ENCODE results near the gene PCLAF. TPM values are rescaled to one million over a fixed set of nuclear protein-coding genes. Genes with fewer than 3 reads are reported as not detected.

Gene PCLAF
- total and polyA plus RNA-seq, 2 of the 8 experiments (the other 6 are each of a cell fraction or from before 2014, with no cell fraction given) = 76.2 to 124 TPM

DNA sequence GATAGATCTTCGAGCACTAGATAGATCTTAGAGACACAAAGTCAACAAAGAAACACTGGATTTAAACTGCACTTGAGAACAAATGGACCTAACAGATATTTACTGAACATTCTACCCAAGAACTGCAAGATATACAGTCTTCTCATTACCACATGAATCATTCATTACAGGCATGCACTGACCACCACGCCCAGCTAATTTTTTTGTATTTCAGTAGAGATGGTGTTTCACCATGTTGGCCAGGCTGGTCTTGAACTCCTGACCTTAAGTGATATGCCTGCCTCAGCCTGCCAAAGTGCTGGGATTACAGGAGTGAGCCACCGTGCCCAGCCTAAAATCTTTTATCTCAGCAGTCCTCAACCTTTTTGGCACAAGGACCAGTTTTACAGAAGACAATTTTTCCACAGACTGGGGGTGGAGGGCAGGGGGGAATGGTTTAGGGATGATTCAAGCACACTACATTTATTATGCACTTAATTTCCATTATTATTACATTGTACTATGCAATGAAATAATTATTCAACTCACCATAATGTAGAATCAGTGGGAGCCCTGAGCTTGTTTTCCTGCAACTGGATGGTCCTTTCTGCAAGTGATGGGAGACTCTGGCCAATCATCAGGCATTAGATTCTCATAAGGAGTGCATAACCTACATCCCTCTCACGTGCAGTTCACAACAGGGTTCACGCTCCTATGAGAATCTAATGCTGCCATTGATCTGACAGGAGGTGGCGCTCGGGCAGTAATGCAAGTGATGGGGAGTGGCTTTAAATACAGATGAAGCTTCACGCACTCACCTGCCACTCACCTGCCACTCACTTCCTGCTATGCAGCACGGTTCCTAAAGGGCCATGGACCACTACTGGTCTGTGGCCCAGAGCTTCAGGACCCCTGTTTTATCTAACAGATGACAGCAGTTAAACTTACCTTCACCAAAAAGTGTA, 47.0 kb downstream of the PCLAF start (continued):
- TF ChIP-seq, protein P1, sequence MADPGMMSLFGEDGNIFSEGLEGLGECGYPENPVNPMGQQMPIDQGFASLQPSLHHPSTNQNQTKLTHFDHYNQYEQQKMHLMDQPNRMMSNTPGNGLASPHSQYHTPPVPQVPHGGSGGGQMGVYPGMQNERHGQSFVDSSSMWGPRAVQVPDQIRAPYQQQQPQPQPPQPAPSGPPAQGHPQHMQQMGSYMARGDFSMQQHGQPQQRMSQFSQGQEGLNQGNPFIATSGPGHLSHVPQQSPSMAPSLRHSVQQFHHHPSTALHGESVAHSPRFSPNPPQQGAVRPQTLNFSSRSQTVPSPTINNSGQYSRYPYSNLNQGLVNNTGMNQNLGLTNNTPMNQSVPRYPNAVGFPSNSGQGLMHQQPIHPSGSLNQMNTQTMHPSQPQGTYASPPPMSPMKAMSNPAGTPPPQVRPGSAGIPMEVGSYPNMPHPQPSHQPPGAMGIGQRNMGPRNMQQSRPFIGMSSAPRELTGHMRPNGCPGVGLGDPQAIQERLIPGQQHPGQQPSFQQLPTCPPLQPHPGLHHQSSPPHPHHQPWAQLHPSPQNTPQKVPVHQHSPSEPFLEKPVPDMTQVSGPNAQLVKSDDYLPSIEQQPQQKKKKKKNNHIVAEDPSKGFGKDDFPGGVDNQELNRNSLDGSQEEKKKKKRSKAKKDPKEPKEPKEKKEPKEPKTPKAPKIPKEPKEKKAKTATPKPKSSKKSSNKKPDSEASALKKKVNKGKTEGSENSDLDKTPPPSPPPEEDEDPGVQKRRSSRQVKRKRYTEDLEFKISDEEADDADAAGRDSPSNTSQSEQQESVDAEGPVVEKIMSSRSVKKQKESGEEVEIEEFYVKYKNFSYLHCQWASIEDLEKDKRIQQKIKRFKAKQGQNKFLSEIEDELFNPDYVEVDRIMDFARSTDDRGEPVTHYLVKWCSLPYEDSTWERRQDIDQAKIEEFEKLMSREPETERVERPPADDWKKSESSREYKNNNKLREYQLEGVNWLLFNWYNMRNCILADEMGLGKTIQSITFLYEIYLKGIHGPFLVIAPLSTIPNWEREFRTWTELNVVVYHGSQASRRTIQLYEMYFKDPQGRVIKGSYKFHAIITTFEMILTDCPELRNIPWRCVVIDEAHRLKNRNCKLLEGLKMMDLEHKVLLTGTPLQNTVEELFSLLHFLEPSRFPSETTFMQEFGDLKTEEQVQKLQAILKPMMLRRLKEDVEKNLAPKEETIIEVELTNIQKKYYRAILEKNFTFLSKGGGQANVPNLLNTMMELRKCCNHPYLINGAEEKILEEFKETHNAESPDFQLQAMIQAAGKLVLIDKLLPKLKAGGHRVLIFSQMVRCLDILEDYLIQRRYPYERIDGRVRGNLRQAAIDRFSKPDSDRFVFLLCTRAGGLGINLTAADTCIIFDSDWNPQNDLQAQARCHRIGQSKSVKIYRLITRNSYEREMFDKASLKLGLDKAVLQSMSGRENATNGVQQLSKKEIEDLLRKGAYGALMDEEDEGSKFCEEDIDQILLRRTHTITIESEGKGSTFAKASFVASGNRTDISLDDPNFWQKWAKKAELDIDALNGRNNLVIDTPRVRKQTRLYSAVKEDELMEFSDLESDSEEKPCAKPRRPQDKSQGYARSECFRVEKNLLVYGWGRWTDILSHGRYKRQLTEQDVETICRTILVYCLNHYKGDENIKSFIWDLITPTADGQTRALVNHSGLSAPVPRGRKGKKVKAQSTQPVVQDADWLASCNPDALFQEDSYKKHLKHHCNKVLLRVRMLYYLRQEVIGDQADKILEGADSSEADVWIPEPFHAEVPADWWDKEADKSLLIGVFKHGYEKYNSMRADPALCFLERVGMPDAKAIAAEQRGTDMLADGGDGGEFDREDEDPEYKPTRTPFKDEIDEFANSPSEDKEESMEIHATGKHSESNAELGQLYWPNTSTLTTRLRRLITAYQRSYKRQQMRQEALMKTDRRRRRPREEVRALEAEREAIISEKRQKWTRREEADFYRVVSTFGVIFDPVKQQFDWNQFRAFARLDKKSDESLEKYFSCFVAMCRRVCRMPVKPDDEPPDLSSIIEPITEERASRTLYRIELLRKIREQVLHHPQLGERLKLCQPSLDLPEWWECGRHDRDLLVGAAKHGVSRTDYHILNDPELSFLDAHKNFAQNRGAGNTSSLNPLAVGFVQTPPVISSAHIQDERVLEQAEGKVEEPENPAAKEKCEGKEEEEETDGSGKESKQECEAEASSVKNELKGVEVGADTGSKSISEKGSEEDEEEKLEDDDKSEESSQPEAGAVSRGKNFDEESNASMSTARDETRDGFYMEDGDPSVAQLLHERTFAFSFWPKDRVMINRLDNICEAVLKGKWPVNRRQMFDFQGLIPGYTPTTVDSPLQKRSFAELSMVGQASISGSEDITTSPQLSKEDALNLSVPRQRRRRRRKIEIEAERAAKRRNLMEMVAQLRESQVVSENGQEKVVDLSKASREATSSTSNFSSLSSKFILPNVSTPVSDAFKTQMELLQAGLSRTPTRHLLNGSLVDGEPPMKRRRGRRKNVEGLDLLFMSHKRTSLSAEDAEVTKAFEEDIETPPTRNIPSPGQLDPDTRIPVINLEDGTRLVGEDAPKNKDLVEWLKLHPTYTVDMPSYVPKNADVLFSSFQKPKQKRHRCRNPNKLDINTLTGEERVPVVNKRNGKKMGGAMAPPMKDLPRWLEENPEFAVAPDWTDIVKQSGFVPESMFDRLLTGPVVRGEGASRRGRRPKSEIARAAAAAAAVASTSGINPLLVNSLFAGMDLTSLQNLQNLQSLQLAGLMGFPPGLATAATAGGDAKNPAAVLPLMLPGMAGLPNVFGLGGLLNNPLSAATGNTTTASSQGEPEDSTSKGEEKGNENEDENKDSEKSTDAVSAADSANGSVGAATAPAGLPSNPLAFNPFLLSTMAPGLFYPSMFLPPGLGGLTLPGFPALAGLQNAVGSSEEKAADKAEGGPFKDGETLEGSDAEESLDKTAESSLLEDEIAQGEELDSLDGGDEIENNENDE (IDR thresholded peaks at IDR 0.05; ENCODE audit: insufficient replicate concordance, low read length) = no peak
- TF ChIP-seq CREB1 (IDR thresholded peaks at IDR 0.05) (no peak), SIX5 (IDR thresholded peaks at IDR 0.05; ENCODE audit: low read depth, low read length) (no peak), CHD1 (IDR thresholded peaks at IDR 0.05; ENCODE audit: low read depth, low read length) (no peak), TAF1 (IDR thresholded peaks at IDR 0.05; ENCODE audit: low read depth, low read length) (no peak), CBX8 (IDR thresholded peaks at IDR 0.05; ENCODE audit: borderline replicate concordance, low read depth, low read length) (no peak)
- TF ChIP-seq, protein P2, sequence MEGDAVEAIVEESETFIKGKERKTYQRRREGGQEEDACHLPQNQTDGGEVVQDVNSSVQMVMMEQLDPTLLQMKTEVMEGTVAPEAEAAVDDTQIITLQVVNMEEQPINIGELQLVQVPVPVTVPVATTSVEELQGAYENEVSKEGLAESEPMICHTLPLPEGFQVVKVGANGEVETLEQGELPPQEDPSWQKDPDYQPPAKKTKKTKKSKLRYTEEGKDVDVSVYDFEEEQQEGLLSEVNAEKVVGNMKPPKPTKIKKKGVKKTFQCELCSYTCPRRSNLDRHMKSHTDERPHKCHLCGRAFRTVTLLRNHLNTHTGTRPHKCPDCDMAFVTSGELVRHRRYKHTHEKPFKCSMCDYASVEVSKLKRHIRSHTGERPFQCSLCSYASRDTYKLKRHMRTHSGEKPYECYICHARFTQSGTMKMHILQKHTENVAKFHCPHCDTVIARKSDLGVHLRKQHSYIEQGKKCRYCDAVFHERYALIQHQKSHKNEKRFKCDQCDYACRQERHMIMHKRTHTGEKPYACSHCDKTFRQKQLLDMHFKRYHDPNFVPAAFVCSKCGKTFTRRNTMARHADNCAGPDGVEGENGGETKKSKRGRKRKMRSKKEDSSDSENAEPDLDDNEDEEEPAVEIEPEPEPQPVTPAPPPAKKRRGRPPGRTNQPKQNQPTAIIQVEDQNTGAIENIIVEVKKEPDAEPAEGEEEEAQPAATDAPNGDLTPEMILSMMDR (IDR thresholded peaks at IDR 0.05; ENCODE audit: control extremely low read depth in 1 of 3, insufficient read depth in 1 of 3, low read depth in 1 of 3, low read length in 3 of 3) = peak; percentile 14 to 54 (median 24); a peak in 3 of 4 replicates

Data from H1 (cell line).